GM21529 (cell line): ENCODE data around the gene PLA2G15.
A peak's percentile ranks its signal among the peaks of the same experiment; 100 is the strongest.

Source experiments
- ATAC-seq: cut with Tn5 transposase; IDR thresholded peaks from one replicate; pipeline ENCODE4 v1.9.1; 2021; ENCODE audit not compliant: unreplicated experiment

The PLA2G15 gene

GRCh38 chr16:68296291-68296690 is 51.1 kb downstream of the PLA2G15 start:
- no peak for ATAC-seq

- ATAC-seq, result no peak
Measured at GRCh38 chr16:68296693-68297092, 51.5 kb downstream of the PLA2G15 start.

- ATAC-seq, result no peak
Measured at GRCh38 chr16:68297908-68298307, 52.7 kb downstream of the PLA2G15 start.

- ATAC-seq, result no peak
Measured at GRCh38 chr16:68298312-68298711, 53.1 kb downstream of the PLA2G15 start.

- ATAC-seq, result no peak
Measured at GRCh38 chr16:68298907-68299561, 53.9 kb downstream of the PLA2G15 start.

- ATAC-seq, result no peak
Measured at GRCh38 chr16:68299571-68300453, 54.6 kb downstream of the PLA2G15 start.

DNA sequence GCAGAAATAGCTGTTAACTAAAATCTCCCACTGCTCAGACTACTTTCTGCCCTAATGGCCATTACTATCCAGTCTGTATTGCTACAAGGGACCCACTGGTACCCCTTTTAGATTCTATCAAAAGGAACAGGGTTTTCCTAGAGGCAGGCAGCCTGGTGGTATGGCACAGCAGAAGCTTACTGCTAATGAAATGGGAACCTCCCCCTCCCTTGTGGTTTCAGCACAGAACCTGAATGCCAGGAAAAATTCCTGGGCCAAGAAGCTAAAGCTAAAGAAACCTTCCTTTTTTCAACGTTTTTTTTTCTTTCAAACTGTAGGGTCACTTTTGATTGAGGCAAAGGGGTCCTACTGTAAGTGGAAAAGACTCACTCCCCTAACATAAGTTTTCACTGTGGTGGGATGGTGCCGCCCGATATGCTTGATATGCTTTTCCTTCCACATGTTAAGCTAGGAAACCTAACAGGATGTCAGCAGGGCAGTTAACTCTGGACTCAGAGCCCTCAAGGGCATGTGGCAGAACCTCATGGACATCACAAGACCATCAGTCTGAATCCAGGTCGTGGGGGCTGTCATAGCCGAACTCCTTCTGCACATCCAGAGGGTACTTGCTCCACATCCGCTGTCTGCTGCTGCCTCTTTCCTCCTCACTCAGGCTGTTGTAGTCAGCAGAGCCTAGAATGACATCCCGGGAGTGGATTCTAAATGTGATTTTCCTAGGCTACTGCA is 55.7 kb downstream of the PLA2G15 start:
- no peak for ATAC-seq

DNA sequence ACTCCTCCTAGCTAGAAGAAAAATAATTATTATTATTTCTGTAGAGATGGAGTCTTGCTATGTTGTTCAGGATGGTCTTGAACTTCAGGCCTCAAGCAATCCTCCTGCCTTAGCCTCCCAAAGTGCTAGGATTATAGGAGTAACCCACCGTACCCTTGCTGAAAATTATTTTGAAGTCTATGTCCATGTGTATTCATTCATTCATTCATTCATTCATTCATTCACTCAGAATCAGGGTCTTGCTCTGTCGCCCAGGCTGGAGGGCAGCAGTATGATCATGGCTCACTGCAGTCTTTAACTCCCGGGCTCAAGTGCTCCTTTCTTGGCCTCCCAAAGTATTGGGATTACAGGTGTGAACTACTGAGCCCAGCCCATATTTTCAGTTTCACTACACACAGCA is 61.5 kb downstream of the PLA2G15 start:
- ATAC-seq, result no peak

GRCh38 chr16:68309799-68310198 is 64.6 kb downstream of the PLA2G15 start:
- ATAC-seq, result no peak

GRCh38 chr16:68310437-68310773 is 65.2 kb downstream of the PLA2G15 start:
- ATAC-seq, result peak; percentile 21
